IMR-90 (cell line): ENCODE results near the gene CCDC141.

ENCODE experiments used
- FOS ChIP-seq: fragments of 150-350 bp; IDR thresholded peaks from 2 replicates; pipeline ENCODE4 v1.6.1; 2016; ENCODE audit warnings: low read depth, low read length
- MAZ ChIP-seq: IDR thresholded peaks from 2 replicates; pipeline ENCODE4 v1.6.1; 2012; ENCODE audit warnings: low read depth, mild to moderate bottlenecking, low read length, improper control_type of control experiment, moderate library complexity, borderline replicate concordance
- MXI1 ChIP-seq: IDR thresholded peaks from 2 replicates; pipeline ENCODE4 v1.6.1; 2012; ENCODE audit warnings: low read depth, mild to moderate bottlenecking, low read length, moderate library complexity, borderline replicate concordance
- POLR2A ChIP-seq: IDR thresholded peaks from 2 replicates; pipeline ENCODE4 v1.6.1; 2012; ENCODE audit warnings: mild to moderate bottlenecking, low read depth, low read length
- RAD21 ChIP-seq: IDR thresholded peaks from 2 replicates; pipeline ENCODE4 v1.6.1; 2012; ENCODE audit warnings: low read length, improper control_type of control experiment
- SMC3 ChIP-seq: fragments of 150-350 bp; IDR thresholded peaks from 2 replicates; pipeline ENCODE4 v1.6.1; 2016; ENCODE audit warnings: low read depth, mild to moderate bottlenecking, antibody characterized with exemption, low read length, moderate library complexity
- TF ChIP-seq, protein P1 (sequence below): conservative IDR thresholded peaks from 2 replicates; pipeline ENCODE4 v1.5.1; 2012; ENCODE audit warnings: mild to moderate bottlenecking, low read depth, low read length, improper control_type of control experiment
- TF ChIP-seq, protein P2 (sequence below): fragments of 150-350 bp; IDR thresholded peaks from 2 replicates; pipeline ENCODE4 v1.6.1; 2016; ENCODE audit warnings: low read depth, mild to moderate bottlenecking, low read length, moderate library complexity, borderline replicate concordance
- TF ChIP-seq, protein P3 (sequence below): fragments of 150-350 bp; IDR thresholded peaks from 2 replicates; pipeline ENCODE4 v1.6.1; 2017; ENCODE audit warnings: mild to moderate bottlenecking, antibody characterized with exemption, low read length, low read depth

DNA sequence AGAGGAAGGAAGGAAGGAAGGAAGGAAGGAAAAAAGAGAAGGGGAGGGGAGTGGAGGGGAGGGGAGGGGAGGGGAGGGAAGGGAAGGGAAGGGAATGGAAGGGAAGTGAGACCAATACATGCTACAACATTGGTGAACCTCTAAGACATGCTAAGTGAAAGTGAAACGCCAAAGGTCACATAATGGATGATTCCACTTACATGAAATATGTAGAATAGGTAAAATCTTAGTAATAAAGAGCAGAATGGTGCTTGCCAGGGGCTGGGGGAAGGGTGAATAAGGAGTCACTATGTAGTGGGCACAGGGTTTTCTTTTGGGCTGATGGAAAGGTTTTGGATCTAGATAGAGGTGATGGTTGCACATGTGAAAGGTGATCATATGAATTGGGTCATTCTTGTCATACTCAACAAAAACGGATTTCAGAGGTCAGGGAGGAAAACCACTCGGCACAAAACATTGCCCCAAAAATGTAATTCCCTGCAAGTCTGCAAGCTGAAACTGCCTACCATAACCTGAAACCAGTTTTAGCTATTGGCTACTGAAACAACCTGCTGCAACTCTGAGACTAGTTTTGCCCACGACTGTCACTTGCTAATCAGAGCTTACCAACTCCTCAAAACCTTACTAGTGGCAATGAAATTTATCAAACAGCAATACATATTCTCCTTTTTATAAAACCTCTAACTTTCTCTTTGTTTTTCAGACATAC is 59.2 kb downstream of the CCDC141 start:
- TF ChIP-seq POLR2A (no peak), RAD21 (no peak), SMC3 (no peak), FOS (no peak), MAZ (no peak), MXI1 (no peak)
- TF ChIP-seq, protein P1, sequence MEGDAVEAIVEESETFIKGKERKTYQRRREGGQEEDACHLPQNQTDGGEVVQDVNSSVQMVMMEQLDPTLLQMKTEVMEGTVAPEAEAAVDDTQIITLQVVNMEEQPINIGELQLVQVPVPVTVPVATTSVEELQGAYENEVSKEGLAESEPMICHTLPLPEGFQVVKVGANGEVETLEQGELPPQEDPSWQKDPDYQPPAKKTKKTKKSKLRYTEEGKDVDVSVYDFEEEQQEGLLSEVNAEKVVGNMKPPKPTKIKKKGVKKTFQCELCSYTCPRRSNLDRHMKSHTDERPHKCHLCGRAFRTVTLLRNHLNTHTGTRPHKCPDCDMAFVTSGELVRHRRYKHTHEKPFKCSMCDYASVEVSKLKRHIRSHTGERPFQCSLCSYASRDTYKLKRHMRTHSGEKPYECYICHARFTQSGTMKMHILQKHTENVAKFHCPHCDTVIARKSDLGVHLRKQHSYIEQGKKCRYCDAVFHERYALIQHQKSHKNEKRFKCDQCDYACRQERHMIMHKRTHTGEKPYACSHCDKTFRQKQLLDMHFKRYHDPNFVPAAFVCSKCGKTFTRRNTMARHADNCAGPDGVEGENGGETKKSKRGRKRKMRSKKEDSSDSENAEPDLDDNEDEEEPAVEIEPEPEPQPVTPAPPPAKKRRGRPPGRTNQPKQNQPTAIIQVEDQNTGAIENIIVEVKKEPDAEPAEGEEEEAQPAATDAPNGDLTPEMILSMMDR, result no peak
- TF ChIP-seq, protein P2, sequence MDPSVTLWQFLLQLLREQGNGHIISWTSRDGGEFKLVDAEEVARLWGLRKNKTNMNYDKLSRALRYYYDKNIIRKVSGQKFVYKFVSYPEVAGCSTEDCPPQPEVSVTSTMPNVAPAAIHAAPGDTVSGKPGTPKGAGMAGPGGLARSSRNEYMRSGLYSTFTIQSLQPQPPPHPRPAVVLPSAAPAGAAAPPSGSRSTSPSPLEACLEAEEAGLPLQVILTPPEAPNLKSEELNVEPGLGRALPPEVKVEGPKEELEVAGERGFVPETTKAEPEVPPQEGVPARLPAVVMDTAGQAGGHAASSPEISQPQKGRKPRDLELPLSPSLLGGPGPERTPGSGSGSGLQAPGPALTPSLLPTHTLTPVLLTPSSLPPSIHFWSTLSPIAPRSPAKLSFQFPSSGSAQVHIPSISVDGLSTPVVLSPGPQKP, result no peak
- TF ChIP-seq, protein P3, sequence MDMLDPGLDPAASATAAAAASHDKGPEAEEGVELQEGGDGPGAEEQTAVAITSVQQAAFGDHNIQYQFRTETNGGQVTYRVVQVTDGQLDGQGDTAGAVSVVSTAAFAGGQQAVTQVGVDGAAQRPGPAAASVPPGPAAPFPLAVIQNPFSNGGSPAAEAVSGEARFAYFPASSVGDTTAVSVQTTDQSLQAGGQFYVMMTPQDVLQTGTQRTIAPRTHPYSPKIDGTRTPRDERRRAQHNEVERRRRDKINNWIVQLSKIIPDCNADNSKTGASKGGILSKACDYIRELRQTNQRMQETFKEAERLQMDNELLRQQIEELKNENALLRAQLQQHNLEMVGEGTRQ, result no peak
